CD4-positive, CD25-positive, alpha-beta regulatory T cell (primary cell): ENCODE measurements around the gene CLIP2. TPM values are rescaled to one million over a fixed set of nuclear protein-coding genes. Genes with fewer than 3 reads are reported as not detected.
"Not testable (repeated sequence)": the region's sequence is repeated elsewhere in the genome, so short reads cannot be mapped to it uniquely, and the experiment has no call there.

Source experiments
- ATAC-seq, 2 donors: fragments of 150-1000 bp; cut with Tn5 transposase; one replicate each; pipeline ENCODE4 v1.10.0; 2021; ENCODE audit warnings: low read depth in 2 of 2, moderate number of reproducible peaks in 2 of 2, moderate library complexity in 1 of 2
- DNase-seq, 3 donors: peaks; one replicate each; pipeline versions ENCODE4 v3.0.0 to v3.0.0-alpha.2; 2012 to 2022; ENCODE audit warnings: mixed read lengths in 1 of 3
- H3K27ac ChIP-seq: one replicate; pipeline ENCODE4 v1.7.0; 2013; ENCODE audit warnings: mild to moderate bottlenecking, low read length; ENCODE audit not compliant: insufficient read depth, poor library complexity, severe bottlenecking
- H3K27me3 ChIP-seq: one replicate; pipeline ENCODE4 v1.7.0; 2013; ENCODE audit warnings: low read length; ENCODE audit not compliant: control insufficient read depth, insufficient read depth
- H3K36me3 ChIP-seq: one replicate; pipeline ENCODE4 v1.7.0; 2013; ENCODE audit warnings: mild to moderate bottlenecking, low read length, moderate library complexity; ENCODE audit not compliant: control insufficient read depth, insufficient read depth
- H3K4me1 ChIP-seq: 2 replicates; pipeline ENCODE4 v1.7.0; 2013; ENCODE audit warnings: mild to moderate bottlenecking, low read length; ENCODE audit not compliant: insufficient read depth, control insufficient read depth, poor library complexity, severe bottlenecking
- H3K4me3 ChIP-seq: one replicate; pipeline ENCODE4 v1.7.0; 2013; ENCODE audit warnings: low read depth, mild to moderate bottlenecking, low read length, moderate library complexity
- H3K9me3 ChIP-seq, 2 experiments: 1 replicate in 1 of 2; 2 replicates in 1 of 2; pipeline ENCODE4 v1.7.0; 2013; ENCODE audit warnings: low read length in 2 of 2, mild to moderate bottlenecking in 1 of 2, moderate library complexity in 1 of 2; ENCODE audit not compliant: control insufficient read depth in 2 of 2
- H3K27ac Mint-ChIP-seq, 3 donors: one replicate each; pipeline ENCODE4 v1.8.0; 2020 to 2022; ENCODE audit warnings: mild to moderate bottlenecking in 3 of 3, mixed read lengths in 3 of 3, moderate library complexity in 2 of 3
- H3K27me3 Mint-ChIP-seq: one replicate; pipeline ENCODE4 v1.8.0; 2022; ENCODE audit warnings: mild to moderate bottlenecking, mixed read lengths
- H3K36me3 Mint-ChIP-seq: one replicate; pipeline ENCODE4 v1.8.0; 2020; ENCODE audit warnings: mixed read lengths
- H3K4me1 Mint-ChIP-seq, 4 donors: one replicate each; pipeline ENCODE4 v1.8.0; 2020 to 2022; ENCODE audit warnings: mixed read lengths in 4 of 4, mild to moderate bottlenecking in 1 of 4
- H3K4me3 Mint-ChIP-seq, 4 donors: one replicate each; pipeline ENCODE4 v1.8.0; 2020 to 2022; ENCODE audit warnings: mild to moderate bottlenecking in 4 of 4, mixed read lengths in 4 of 4, moderate library complexity in 3 of 4
- H3K9me3 Mint-ChIP-seq, 7 donors: one replicate each; pipeline ENCODE4 v1.8.0; 2020 to 2022; ENCODE audit warnings: mixed read lengths in 7 of 7, mild to moderate bottlenecking in 3 of 7, moderate library complexity in 2 of 7
- polyA plus RNA-seq, 4 donors: library from polyadenylated mRNA; unstranded; fragments of 300-500 nt; fragmentation: Illumina TruSeq; gene quantifications; one replicate each; pipeline ENCODE4 v1.2.3, GENCODE V29; 2021
- total RNA-seq: library from RNA; stranded (reverse); gene quantifications from one replicate; pipeline ENCODE4 v1.2.3, GENCODE V29; 2022

Gene CLIP2
- total RNA-seq (2.9 TPM), polyA plus RNA-seq (under 1 TPM; 0.09 to 0.38 (median 0.21) TPM)

- no peak within 1 kb of the TSS for H3K27ac ChIP-seq
- peaks cover 38% of the 10 kb centered on the region for H3K27me3 Mint-ChIP-seq
- ATAC-seq (peak; percentile 77 to 82), DNase-seq (peak; percentile 64 to 79 (median 68))
- H3K9me3 ChIP-seq: no peaks in the 10 kb centered on the region
- H3K4me1 Mint-ChIP-seq: peaks cover 0 to 32% (median 9%) of the 10 kb centered on the region in 4 donors
- peak within 1 kb of the TSS; percentile 86 to 97 (median 92) for H3K4me3 Mint-ChIP-seq
- H3K4me1 ChIP-seq: peaks cover 19% of the 10 kb centered on the region
- H3K36me3 Mint-ChIP-seq: no peaks in the 10 kb centered on the region
- no peaks in the 10 kb centered on the region for H3K27me3 ChIP-seq
- no peaks in the 10 kb centered on the region for H3K36me3 ChIP-seq
- H3K9me3 Mint-ChIP-seq: peaks cover 0 to 2% (median 0%) of the 10 kb centered on the region in 7 donors
- H3K4me3 ChIP-seq: peak within 1 kb of the TSS; percentile 64
- peak within 1 kb of the TSS; percentile 76 to 84 (median 79) for H3K27ac Mint-ChIP-seq
Observed at GRCh38 chr7:74289018-74289658, at the start of gene CLIP2. CLIP2 (plus strand) TSS chr7:74289407; CDS start chr7:74317547, 28,140 bp downstream.

GRCh38 chr7:74240482-74240881 is 48.7 kb upstream of the CLIP2 start:
- Histone ChIP-seq H3K4me3 (no peak overlapping the region), H3K4me1 (no peaks in the 10 kb centered on the region), H3K36me3 (peaks cover 62% of the 10 kb centered on the region), H3K9me3 (no peaks in the 10 kb centered on the region), H3K27ac (no peak overlapping the region), H3K27me3 (no peaks in the 10 kb centered on the region)
- no peaks in the 10 kb centered on the region for H3K9me3 Mint-ChIP-seq
- peaks cover 0 to 2% (median 0%) of the 10 kb centered on the region in 4 donors for H3K4me1 Mint-ChIP-seq
- no peaks in the 10 kb centered on the region for H3K27me3 Mint-ChIP-seq
- H3K27ac Mint-ChIP-seq: no peak overlapping the region
- H3K4me3 Mint-ChIP-seq: no peak overlapping the region
- no peak for ATAC-seq
- DNase-seq: no peak
- peaks cover 26% of the 10 kb centered on the region for H3K36me3 Mint-ChIP-seq

GRCh38 chr7:74242122-74242443 is 47.1 kb upstream of the CLIP2 start:
- H3K27ac ChIP-seq: no peak overlapping the region
- peaks cover 58% of the 10 kb centered on the region for H3K36me3 ChIP-seq
- Mint-ChIP-seq H3K9me3 (no peaks in the 10 kb centered on the region), H3K4me3 (no peak overlapping the region), H3K36me3 (peaks cover 25% of the 10 kb centered on the region), H3K4me1 (peaks cover 0 to 2% (median 0%) of the 10 kb centered on the region in 4 donors), H3K27me3 (no peaks in the 10 kb centered on the region), H3K27ac (no peak overlapping the region)
- no peaks in the 10 kb centered on the region for H3K27me3 ChIP-seq
- ATAC-seq: no peak
- no peak overlapping the region for H3K4me3 ChIP-seq
- no peaks in the 10 kb centered on the region for H3K4me1 ChIP-seq
- DNase-seq: no peak
- no peaks in the 10 kb centered on the region for H3K9me3 ChIP-seq

- no peak for ATAC-seq
- peaks cover 68% of the 10 kb centered on the region for H3K36me3 ChIP-seq
Observed at GRCh38 chr7:74246497-74246896, 42.7 kb upstream of the CLIP2 start.

GRCh38 chr7:74248156-74248555 is 41.1 kb upstream of the CLIP2 start:
- Mint-ChIP-seq H3K9me3 (no peaks in the 10 kb centered on the region), H3K27ac (no peak overlapping the region), H3K27me3 (no peaks in the 10 kb centered on the region), H3K4me3 (peak overlapping the region in 1 of 4 donors; percentile 32), H3K4me1 (peaks cover 0 to 21% (median 8%) of the 10 kb centered on the region in 4 donors), H3K36me3 (peaks cover 17% of the 10 kb centered on the region)
- no peak overlapping the region for H3K4me3 ChIP-seq
- ATAC-seq (no peak), DNase-seq (no peak)
- no peak overlapping the region for H3K27ac ChIP-seq
- no peaks in the 10 kb centered on the region for H3K9me3 ChIP-seq
- H3K36me3 ChIP-seq: peaks cover 56% of the 10 kb centered on the region
- peaks cover 7% of the 10 kb centered on the region for H3K4me1 ChIP-seq
- H3K27me3 ChIP-seq: no peaks in the 10 kb centered on the region

More at GRCh38 chr7:74246497-74246896, 42.7 kb upstream of the CLIP2 start:
- H3K4me1 ChIP-seq: no peaks in the 10 kb centered on the region
- Mint-ChIP-seq H3K27ac (no peak overlapping the region), H3K4me3 (no peak overlapping the region), H3K4me1 (peaks cover 0 to 13% (median 2%) of the 10 kb centered on the region in 4 donors), H3K27me3 (no peaks in the 10 kb centered on the region), H3K36me3 (peaks cover 21% of the 10 kb centered on the region), H3K9me3 (no peaks in the 10 kb centered on the region)
- no peak overlapping the region for H3K4me3 ChIP-seq
- no peaks in the 10 kb centered on the region for H3K27me3 ChIP-seq
- no peak overlapping the region for H3K27ac ChIP-seq
- DNase-seq: no peak
- H3K9me3 ChIP-seq: no peaks in the 10 kb centered on the region

DNA sequence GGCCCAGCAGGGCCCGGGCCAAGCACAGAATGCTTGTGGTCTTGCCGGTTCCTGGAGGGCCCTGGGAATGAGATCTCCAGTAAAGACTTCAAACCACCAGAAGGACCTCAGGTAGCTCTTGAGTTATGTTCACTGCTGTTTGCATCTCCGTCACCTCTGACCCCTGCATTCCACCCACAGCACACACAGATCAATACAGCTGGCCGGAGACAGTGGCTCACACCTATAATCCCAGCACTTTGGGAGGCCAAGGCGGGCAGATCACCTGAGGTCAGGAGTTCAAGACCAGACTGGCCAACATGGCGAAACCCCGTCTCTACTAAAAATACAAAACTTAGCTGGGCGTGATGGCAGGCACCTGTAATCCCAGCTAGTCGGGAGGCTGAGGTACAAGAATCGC is 40.1 kb upstream of the CLIP2 start:
- H3K9me3 ChIP-seq, H3K4me3 Mint-ChIP-seq, H3K9me3 Mint-ChIP-seq, H3K4me3 ChIP-seq, H3K27ac ChIP-seq, DNase-seq, H3K27me3 ChIP-seq, ATAC-seq, H3K27me3 Mint-ChIP-seq: not testable (repeated sequence)
- Mint-ChIP-seq H3K4me1 (peaks cover 0 to 28% (median 10%) of the 10 kb centered on the region in 4 donors), H3K27ac (peak overlapping the region in 1 of 3 donors; percentile 51), H3K36me3 (peaks cover 17% of the 10 kb centered on the region)
- peaks cover 53% of the 10 kb centered on the region for H3K36me3 ChIP-seq
- peaks cover 16% of the 10 kb centered on the region for H3K4me1 ChIP-seq

- Histone ChIP-seq H3K27me3 (no peaks in the 10 kb centered on the region), H3K9me3 (no peaks in the 10 kb centered on the region), H3K36me3 (peaks cover 31% of the 10 kb centered on the region), H3K4me3 (peak overlapping the region; percentile 85), H3K4me1 (peaks cover 24% of the 10 kb centered on the region), H3K27ac (no peak overlapping the region)
- Mint-ChIP-seq H3K27ac (peak overlapping the region in 1 of 3 donors; percentile 93), H3K4me1 (peaks cover 0 to 43% (median 14%) of the 10 kb centered on the region in 4 donors), H3K9me3 (no peaks in the 10 kb centered on the region), H3K27me3 (no peaks in the 10 kb centered on the region), H3K36me3 (peaks cover 13% of the 10 kb centered on the region), H3K4me3 (peak overlapping the region; percentile 68 to 97 (median 82))
- DNase-seq (no peak), ATAC-seq (no peak)
Observed at GRCh38 chr7:74252893-74253292, 36.3 kb upstream of the CLIP2 start.

- Histone ChIP-seq H3K9me3 (no peaks in the 10 kb centered on the region), H3K27ac (no peak overlapping the region), H3K27me3 (no peaks in the 10 kb centered on the region), H3K4me1 (peaks cover 24% of the 10 kb centered on the region), H3K36me3 (peaks cover 27% of the 10 kb centered on the region), H3K4me3 (peak overlapping the region; percentile 85)
- Mint-ChIP-seq H3K4me3 (peak overlapping the region; percentile 92 to 97 (median 96)), H3K4me1 (peaks cover 0 to 43% (median 14%) of the 10 kb centered on the region in 4 donors), H3K27ac (peak overlapping the region in 2 of 3 donors; percentile 93 to 96), H3K36me3 (peaks cover 13% of the 10 kb centered on the region), H3K9me3 (no peaks in the 10 kb centered on the region), H3K27me3 (no peaks in the 10 kb centered on the region)
- no peak for ATAC-seq
- DNase-seq: no peak
Observed at GRCh38 chr7:74253331-74253730, 35.9 kb upstream of the CLIP2 start.
